ENCODE results near the gene MIER3. TPM values are rescaled to one million over a fixed set of nuclear protein-coding genes. Genes with fewer than 3 reads are reported as not detected.

MIER3 gene
- polyA plus RNA-seq, 2 of the 4 experiments (the other 2 are of a cell fraction) = 9.4 to 26.1 TPM

GRCh38 chr5:56917534-56917933, 34.4 kb downstream of the MIER3 start:
- 65% methylated on average over 2 of the region's 2 CpGs for WGBS (ENCODE audit: missing lambda C conversion rate)
- ChIA-PET CTCF (interaction anchor here (0.8 to 2.2 kb wide), 8 partner anchors 8 to 222 kb away, joined by 3 to 9 read pairs (median 3); partner anchors contain the start of gene SETD9), POLR2A (interaction anchor here (1.9 kb wide), 1 partner anchor 8 kb away, joined by 14 read pairs; the partner anchor contains the start of gene SETD9)
- no peak for DNase-seq (ENCODE audit: low read depth in 1 of 2, low spot score in 1 of 2)
- TF ChIP-seq NR3C1 (IDR thresholded peaks at IDR 0.05) = no peak
- TF ChIP-seq PHF8 (IDR thresholded peaks at IDR 0.05; ENCODE audit: borderline replicate concordance, low read depth) = no peak
- no peak for TF ChIP-seq JUNB (IDR thresholded peaks at IDR 0.05)
- TF ChIP-seq EHF (CRISPR knock-in tag; IDR thresholded peaks at IDR 0.05) = no peak
- TF ChIP-seq FOSL2 (IDR thresholded peaks at IDR 0.05) = no peak
- no peak for TF ChIP-seq FOSL2 (CRISPR knock-in tag; IDR thresholded peaks at IDR 0.05)
- no peak for TF ChIP-seq NFE2L2 (conservative IDR thresholded peaks at IDR 0.05; ENCODE audit: low read length)
- no peak for TF ChIP-seq HOXA7 (CRISPR knock-in tag; IDR thresholded peaks at IDR 0.05)
- no peak for TF ChIP-seq FOXS1 (CRISPR knock-in tag; IDR thresholded peaks at IDR 0.05)
- no peak for TF ChIP-seq ESRRA (IDR thresholded peaks at IDR 0.05; ENCODE audit: borderline replicate concordance, low read length)
- TF ChIP-seq TP53 (CRISPR knock-in tag; IDR thresholded peaks at IDR 0.05) = no peak
- TF ChIP-seq ELK1 (IDR thresholded peaks at IDR 0.05; ENCODE audit: low read depth, low read length) = no peak
- no peak for TF ChIP-seq CBX2 (IDR thresholded peaks at IDR 0.05; ENCODE audit: borderline replicate concordance, low read depth)
- TF ChIP-seq PBX3 (IDR thresholded peaks at IDR 0.05) = no peak
- no peak for TF ChIP-seq JUN (IDR thresholded peaks at IDR 0.05)
- TF ChIP-seq HES2 (IDR thresholded peaks at IDR 0.05) = no peak
- no peak for TF ChIP-seq GATA3 (IDR thresholded peaks at IDR 0.05; ENCODE audit: borderline replicate concordance)
- Histone ChIP-seq H3K4me3 (no peak overlapping the region), H3K27ac (no peak overlapping the region), H3K4me2 (no peak overlapping the region), H3K4me1 (no peaks in the 10 kb centered on the region), H3K9me3 (no peaks in the 10 kb centered on the region)
- ATAC-seq = peak; percentile 13 to 56; a peak in 4 of 6 replicates
- FAIRE-seq = no peak

GRCh38 chr5:56914678-56915077, 37.2 kb downstream of the MIER3 start:
- H3K27ac ChIP-seq = no peak overlapping the region
- no peak for FAIRE-seq
- ChIA-PET CTCF (interaction anchor here (1.2 to 1.5 kb wide), 2 partner anchors 10 to 14 kb away, joined by 3 read pairs; no protein-coding TSS in a partner anchor), POLR2A (interaction anchor here (0.6 kb wide), 1 partner anchor 271 kb away, joined by 5 read pairs; no protein-coding TSS in a partner anchor)
- peaks cover 4% of the 10 kb centered on the region; the same call in 1 of the 3 replicates for H3K4me1 ChIP-seq
- 67% methylated on average over 2 of the region's 2 CpGs for WGBS (ENCODE audit: missing lambda C conversion rate)
- H3K4me3 ChIP-seq = no peak overlapping the region
- no peak overlapping the region for H3K4me2 ChIP-seq
- ATAC-seq = no peak
- H3K9me3 ChIP-seq = no peaks in the 10 kb centered on the region
- DNase-seq (ENCODE audit: low read depth in 1 of 2, low spot score in 1 of 2) = no peak
- TF ChIP-seq MYC (IDR thresholded peaks at IDR 0.05; ENCODE audit: borderline replicate concordance, low read length) (no peak), RFX5 (IDR thresholded peaks at IDR 0.05) (no peak), JUN (IDR thresholded peaks at IDR 0.05) (no peak), SMC3 (IDR thresholded peaks at IDR 0.05) (no peak), EP300 (IDR thresholded peaks at IDR 0.05) (no peak), NR3C1 (IDR thresholded peaks at IDR 0.05) (no peak), SREBF2 (IDR thresholded peaks at IDR 0.05) (no peak), FOSL2 (IDR thresholded peaks at IDR 0.05) (no peak), FOSL2 (CRISPR knock-in tag; IDR thresholded peaks at IDR 0.05) (no peak), JUNB (IDR thresholded peaks at IDR 0.05) (no peak), BCL3 (IDR thresholded peaks at IDR 0.05) (no peak), PBX3 (IDR thresholded peaks at IDR 0.05) (no peak), TFCP2L1 (CRISPR knock-in tag; IDR thresholded peaks at IDR 0.05) (no peak), FOXS1 (CRISPR knock-in tag; IDR thresholded peaks at IDR 0.05) (no peak), HOXA7 (CRISPR knock-in tag; IDR thresholded peaks at IDR 0.05) (no peak), ELK1 (IDR thresholded peaks at IDR 0.05; ENCODE audit: low read depth, low read length) (no peak), E2F6 (IDR thresholded peaks at IDR 0.05; ENCODE audit: borderline replicate concordance, low read depth) (no peak), HOXB5 (CRISPR knock-in tag; IDR thresholded peaks at IDR 0.05) (no peak), ZFP36 (IDR thresholded peaks at IDR 0.05; ENCODE audit: borderline replicate concordance, partially characterized antibody) (no peak)

Data from A549 (cell line).